ENCODE results near the gene SNX9.
"Not testable (repeated sequence)": the region's sequence is repeated elsewhere in the genome, so short reads cannot be mapped to it uniquely, and the experiment has no call there.

SNX9 gene

GRCh38 chr6:157831424-157832249, 8.6 kb downstream of the SNX9 start:
- DNase-seq (ENCODE audit: low read depth in 2 of 2) = no peak

- DNase-seq (ENCODE audit: low read depth in 2 of 2) = no peak
Observed at GRCh38 chr6:157832250-157832967, 9.4 kb downstream of the SNX9 start.

- DNase-seq (ENCODE audit: low read depth in 2 of 2) = no peak
Observed at GRCh38 chr6:157834549-157834948, 11.5 kb downstream of the SNX9 start.

DNA sequence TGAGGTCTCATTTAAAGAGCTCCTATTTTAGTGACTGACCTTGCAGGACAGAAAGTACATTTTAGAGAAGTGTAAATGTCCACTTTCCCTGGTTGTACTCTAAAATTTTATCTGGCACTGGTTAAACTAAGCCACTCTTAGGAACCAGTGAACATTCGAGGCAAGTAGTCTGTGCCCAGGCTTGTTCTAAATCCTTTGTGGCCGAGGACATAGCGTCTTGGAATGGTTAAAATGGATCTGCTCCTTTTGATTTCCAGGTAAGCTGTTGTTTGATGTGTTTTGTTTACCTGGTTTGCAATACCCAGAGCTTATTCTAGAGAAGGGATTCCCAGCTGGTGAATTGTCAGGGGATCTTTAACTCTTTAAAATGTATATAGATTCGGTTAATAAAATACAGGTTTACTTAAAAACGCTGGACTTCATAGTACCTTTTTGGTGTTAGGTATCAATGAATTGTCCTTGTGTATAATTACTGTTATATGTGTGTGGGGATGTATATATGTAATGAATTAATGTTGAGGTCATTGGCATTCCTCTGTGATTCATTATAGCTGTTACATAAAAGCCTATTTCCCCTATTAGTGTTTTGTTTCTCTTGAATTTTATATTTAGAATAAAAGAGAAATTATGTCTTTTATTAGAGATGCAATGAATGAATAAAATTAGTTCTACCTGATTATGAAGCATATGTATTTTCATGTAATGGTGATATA, 15.8 kb downstream of the SNX9 start:
- DNase-seq (ENCODE audit: low read depth in 2 of 2) = no peak

GRCh38 chr6:157839606-157840005, 16.6 kb downstream of the SNX9 start:
- DNase-seq (ENCODE audit: low read depth in 2 of 2) = no peak

- DNase-seq (ENCODE audit: low read depth in 2 of 2) = no peak
Observed at GRCh38 chr6:157840261-157840660, 17.2 kb downstream of the SNX9 start.

GRCh38 chr6:157840776-157841175, 17.7 kb downstream of the SNX9 start:
- no peak for DNase-seq (ENCODE audit: low read depth in 2 of 2)

GRCh38 chr6:157841211-157841840, 18.3 kb downstream of the SNX9 start:
- no peak for DNase-seq (ENCODE audit: low read depth in 2 of 2)

DNA sequence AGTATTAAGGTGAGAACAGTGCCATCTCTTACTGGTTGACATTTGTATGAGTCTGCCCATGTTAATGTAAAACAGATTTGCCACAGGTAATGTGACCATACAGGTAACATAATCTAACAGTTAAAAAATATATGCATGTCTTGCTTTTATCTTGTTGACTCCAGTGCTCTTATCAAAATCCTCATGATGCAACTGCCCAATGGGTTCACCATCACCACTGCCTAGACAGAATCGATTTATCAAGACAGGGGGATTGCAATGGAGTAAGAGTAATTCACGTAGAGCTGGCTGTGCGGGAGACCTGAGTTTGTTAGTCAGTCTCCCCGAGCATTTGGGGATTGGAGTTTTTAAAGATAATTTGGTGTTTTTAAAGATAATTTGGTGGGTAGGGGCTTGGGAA, 19.2 kb downstream of the SNX9 start:
- DNase-seq (ENCODE audit: low read depth in 2 of 2) = no peak

- not testable (repeated sequence) for DNase-seq (ENCODE audit: low read depth in 2 of 2)
Observed at GRCh38 chr6:157844196-157844595, 21.1 kb downstream of the SNX9 start.

DNA sequence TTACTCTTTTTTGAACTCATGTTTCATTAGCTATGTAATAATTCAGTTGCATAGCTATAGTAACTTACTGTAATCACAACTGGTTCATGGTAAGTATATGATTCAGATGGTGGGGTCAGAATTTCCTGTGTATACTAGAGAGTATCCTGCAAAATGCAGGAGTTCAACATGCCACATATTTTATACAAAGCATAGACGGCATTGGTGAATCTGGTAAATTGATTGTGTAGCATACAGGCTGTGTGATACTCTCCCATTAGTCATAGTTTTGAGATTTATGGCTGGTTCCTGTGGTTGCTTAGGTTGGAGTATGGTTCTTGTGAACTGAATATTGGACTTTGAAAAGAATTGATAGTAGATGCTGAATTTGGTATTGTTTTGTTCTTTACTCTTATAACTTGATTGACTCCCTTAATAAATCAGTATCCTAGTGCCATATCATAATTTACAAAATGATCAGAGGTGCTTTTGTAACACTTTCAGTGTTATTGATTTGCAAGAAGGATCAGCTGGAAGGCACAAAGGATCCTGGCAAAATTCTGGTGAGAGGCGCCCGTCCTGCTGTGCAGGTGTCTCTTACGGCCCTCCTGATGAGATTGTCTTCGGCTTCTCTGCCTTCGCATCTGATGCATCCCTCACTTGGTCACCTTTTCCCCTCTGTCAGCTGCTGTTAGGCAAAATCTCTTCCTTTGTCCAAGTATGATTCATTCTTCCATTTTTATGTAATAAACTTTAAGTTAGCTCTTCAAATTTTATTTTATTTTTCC, 22.6 kb downstream of the SNX9 start:
- no peak for DNase-seq (ENCODE audit: low read depth in 2 of 2)

DNA sequence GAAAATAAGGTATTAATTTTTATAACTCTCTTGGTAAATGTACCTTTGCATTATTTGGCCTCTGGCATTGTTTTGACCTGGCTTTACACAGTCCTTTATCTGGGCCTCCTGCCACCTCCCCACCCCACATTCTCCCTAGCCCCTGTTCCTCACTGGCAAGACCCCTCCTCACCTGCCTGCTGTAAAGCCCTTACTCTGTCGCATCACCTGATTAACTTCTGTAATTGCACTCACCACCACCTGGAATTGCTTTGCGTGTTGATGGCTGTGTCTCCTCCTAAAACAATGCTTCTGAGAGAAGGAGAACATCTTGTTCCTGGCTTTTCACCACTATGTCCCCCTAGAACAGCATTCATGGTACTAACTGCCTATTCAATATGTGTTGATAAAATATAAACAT, 24.8 kb downstream of the SNX9 start:
- no peak for DNase-seq (ENCODE audit: low read depth in 2 of 2)

DNA sequence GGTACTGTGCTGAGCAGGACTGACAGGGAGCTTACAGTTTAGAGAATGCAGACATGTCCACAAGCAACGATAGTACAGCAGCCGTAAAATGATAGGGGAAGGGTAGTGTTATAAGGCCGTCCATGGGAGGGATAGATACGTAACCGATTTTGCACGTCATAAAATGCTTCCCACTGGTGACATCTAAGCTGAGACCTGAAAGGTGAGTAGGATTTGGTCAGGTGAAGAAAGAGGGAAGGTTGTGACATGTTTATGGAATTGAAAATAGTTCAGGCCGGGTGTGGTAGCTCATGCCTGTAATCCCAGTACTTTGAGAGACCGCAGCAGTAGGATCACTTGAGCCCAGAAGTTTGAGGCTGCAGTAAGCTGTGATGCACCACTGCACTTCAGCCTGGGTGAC, 25.6 kb downstream of the SNX9 start:
- no peak for DNase-seq (ENCODE audit: low read depth in 2 of 2)

DNA sequence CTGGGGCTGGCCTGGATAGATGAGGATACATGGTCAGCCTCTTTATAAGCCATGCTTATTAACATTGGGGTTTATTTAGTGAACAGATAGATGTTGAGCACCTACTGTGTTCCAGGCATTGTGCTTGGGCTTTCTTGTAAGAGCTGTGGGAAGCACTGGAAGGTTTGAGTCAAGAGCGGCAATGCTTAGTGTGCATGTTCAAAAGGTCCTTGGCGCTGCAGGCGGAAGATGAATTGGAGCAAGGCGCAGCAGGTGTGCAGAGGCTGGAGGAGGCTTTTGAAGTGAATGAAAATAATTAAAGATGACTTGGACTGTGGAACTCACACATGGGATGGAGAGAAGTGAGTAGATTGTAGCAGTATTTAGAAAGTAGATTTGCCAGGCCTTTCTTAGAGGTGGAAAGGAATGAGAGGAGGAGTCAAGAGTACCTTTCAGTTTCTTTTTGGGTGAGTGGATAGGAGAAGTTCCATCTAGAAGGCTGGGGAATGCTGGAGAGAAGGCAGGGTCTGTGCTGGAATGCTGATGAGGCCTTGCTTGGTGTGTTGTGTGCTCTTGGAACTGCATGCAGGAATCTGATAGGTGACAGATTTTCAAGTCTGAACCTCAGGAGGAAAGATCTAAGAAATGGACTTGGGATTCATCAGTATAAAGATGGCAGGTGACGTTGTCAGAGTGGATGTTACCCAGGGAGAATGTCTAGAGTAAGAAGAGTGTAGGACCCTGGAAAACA, 26.4 kb downstream of the SNX9 start:
- DNase-seq (ENCODE audit: low read depth in 2 of 2) = no peak

GRCh38 chr6:157850030-157850429, 27.0 kb downstream of the SNX9 start:
- no peak for DNase-seq (ENCODE audit: low read depth in 2 of 2)

- DNase-seq (ENCODE audit: low read depth in 2 of 2) = no peak
Observed at GRCh38 chr6:157853018-157853805, 30.2 kb downstream of the SNX9 start.

- DNase-seq (ENCODE audit: low read depth in 2 of 2) = no peak
Observed at GRCh38 chr6:157853902-157854502, 31.0 kb downstream of the SNX9 start.

DNA sequence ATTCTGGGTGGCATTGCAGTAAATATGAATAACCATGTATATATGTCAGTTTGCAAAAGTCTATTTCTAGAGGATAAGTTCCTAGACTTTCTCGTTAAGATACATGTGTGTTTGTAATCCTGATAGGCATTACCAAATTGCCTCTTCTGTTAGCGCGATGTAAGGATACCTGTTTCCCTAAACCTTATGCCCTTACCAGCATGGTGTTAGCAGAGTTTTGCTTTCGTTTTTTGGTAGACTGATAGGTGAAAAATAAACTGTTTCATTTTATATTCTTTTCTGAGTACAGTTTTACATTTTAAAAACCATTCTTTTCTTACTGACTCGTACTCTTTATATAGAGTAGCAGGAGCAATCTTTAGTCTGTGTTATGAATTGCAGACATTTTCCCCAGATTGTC, 32.3 kb downstream of the SNX9 start:
- DNase-seq (ENCODE audit: low read depth in 2 of 2) = no peak

GRCh38 chr6:157855804-157856203, 32.8 kb downstream of the SNX9 start:
- DNase-seq (ENCODE audit: low read depth in 2 of 2) = not testable (repeated sequence)
